Naive B cell (primary cell): ENCODE results near the gene THEMIS. TPM values are rescaled to one million over a fixed set of nuclear protein-coding genes. Genes with fewer than 3 reads are reported as not detected.

Source experiments
- ATAC-seq, 2 donors: fragments of 150-1000 bp; cut with Tn5 transposase; 2 replicates each; pipeline ENCODE4 v1.10.0; 2021; ENCODE audit warnings: low read depth in 2 of 2, mild to moderate bottlenecking in 2 of 2, moderate library complexity in 2 of 2
- DNase-seq: peaks from one replicate; pipeline ENCODE4 v3.0.0; 2022
- H3K27ac Mint-ChIP-seq, 6 donors: one replicate each; pipeline ENCODE4 v1.8.0; 2020 to 2022; ENCODE audit warnings: mild to moderate bottlenecking in 6 of 6, mixed read lengths in 6 of 6, moderate library complexity in 5 of 6, inconsistent platforms in 2 of 6
- H3K27me3 Mint-ChIP-seq, 3 donors: one replicate each; pipeline ENCODE4 v1.8.0; 2021 to 2022; ENCODE audit warnings: mixed read lengths in 3 of 3, mild to moderate bottlenecking in 1 of 3
- H3K36me3 Mint-ChIP-seq, 2 donors: one replicate each; pipeline ENCODE4 v1.8.0; 2020 to 2022; ENCODE audit warnings: mixed read lengths in 2 of 2, inconsistent platforms in 1 of 2, mild to moderate bottlenecking in 1 of 2
- H3K4me1 Mint-ChIP-seq, 3 donors: one replicate each; pipeline ENCODE4 v1.8.0; 2020 to 2022; ENCODE audit warnings: mixed read lengths in 3 of 3, inconsistent platforms in 1 of 3, mild to moderate bottlenecking in 1 of 3, moderate library complexity in 1 of 3
- H3K4me3 Mint-ChIP-seq, 8 donors: one replicate each; pipeline ENCODE4 v1.8.0; 2020 to 2022; ENCODE audit warnings: mild to moderate bottlenecking in 8 of 8, mixed read lengths in 8 of 8, moderate library complexity in 8 of 8, inconsistent platforms in 2 of 8
- H3K9me3 Mint-ChIP-seq, 7 donors: one replicate each; pipeline ENCODE4 v1.8.0; 2020 to 2022; ENCODE audit warnings: mixed read lengths in 7 of 7, mild to moderate bottlenecking in 5 of 7, inconsistent platforms in 2 of 7, moderate library complexity in 1 of 7
- polyA plus RNA-seq, 6 donors: library from polyadenylated mRNA; unstranded; fragments of 300-500 nt; fragmentation: Illumina TruSeq; gene quantifications; one replicate each; pipeline ENCODE4 v1.2.3, GENCODE V29; 2021; ENCODE audit warnings: low read depth in 6 of 6

Gene THEMIS
- polyA plus RNA-seq, 6 donors from 2014 or later, result 0.18 to 0.47 (median 0.22) TPM; not detected in 1

DNA sequence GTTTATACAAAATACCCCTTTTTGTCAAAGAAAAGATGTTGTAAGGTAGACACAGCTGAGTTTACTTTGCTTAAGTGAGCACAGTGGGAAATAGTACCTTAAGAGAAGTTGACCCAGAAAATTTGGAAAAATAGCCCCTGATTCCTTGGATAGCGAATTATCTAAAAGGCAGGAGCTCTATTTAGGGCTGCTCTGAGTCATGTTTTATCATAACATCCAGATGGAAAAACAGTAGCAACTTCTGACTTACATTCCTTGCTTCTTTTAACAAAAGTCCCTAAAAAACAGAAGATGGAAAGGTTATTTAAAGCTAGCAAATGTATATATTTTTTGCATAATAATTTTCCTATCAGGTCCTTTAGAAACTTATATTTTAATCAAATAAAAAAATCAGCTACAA is 59.0 kb downstream of the THEMIS start:
- Mint-ChIP-seq H3K27ac (no peak overlapping the region), H3K27me3 (no peaks in the 10 kb centered on the region), H3K4me1 (no peaks in the 10 kb centered on the region), H3K9me3 (peaks cover 0 to 2% (median 0%) of the 10 kb centered on the region in 7 donors), H3K36me3 (no peaks in the 10 kb centered on the region), H3K4me3 (no peak overlapping the region)
- no peak for ATAC-seq
- no peak for DNase-seq

DNA sequence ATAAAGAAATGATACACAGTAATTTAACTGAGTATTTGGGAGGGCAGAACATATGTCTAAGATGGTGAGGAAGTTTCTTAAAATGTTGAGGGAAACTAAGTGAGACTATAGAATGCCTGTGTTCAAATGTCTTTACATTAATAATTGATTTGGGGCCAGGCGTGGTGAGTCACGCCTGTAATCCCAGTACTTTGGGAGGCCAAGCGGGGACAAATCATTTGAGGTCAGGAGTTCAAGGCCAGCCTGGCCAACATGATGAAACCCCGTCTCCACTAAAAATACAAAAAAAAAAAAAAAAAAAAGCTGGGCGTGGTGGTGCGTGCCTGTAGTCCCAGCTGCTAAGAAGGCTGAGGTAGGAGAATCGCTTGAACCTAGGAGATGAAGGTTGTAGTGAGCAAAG is 66.7 kb downstream of the THEMIS start:
- Mint-ChIP-seq H3K36me3 (no peaks in the 10 kb centered on the region), H3K27me3 (no peaks in the 10 kb centered on the region), H3K4me1 (no peaks in the 10 kb centered on the region), H3K27ac (no peak overlapping the region), H3K4me3 (no peak overlapping the region), H3K9me3 (peaks cover 0 to 2% (median 0%) of the 10 kb centered on the region in 7 donors)
- no peak for ATAC-seq
- no peak for DNase-seq

DNA sequence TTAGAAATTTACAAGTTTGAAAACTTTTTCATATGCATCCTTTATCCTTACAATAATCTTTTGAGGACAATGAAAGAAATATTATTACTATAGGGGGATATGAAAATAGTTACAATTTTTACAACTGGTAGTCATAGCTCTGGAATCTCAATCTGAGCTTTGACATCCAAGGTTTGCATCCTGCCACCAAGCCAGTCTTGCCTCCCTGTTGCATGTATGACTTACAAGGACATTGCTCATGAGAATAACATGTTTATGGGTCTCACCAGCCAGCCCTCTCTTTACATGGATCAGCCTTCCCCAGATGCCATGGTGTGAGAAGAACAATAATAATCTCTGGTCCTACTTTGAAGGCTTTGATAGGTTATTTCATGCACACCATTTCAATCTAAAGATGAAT is 67.5 kb downstream of the THEMIS start:
- ATAC-seq (no peak), DNase-seq (no peak)
- Mint-ChIP-seq H3K27me3 (no peaks in the 10 kb centered on the region), H3K9me3 (peaks cover 0 to 2% (median 0%) of the 10 kb centered on the region in 7 donors), H3K36me3 (no peaks in the 10 kb centered on the region), H3K27ac (no peak overlapping the region), H3K4me3 (no peak overlapping the region), H3K4me1 (no peaks in the 10 kb centered on the region)

DNA sequence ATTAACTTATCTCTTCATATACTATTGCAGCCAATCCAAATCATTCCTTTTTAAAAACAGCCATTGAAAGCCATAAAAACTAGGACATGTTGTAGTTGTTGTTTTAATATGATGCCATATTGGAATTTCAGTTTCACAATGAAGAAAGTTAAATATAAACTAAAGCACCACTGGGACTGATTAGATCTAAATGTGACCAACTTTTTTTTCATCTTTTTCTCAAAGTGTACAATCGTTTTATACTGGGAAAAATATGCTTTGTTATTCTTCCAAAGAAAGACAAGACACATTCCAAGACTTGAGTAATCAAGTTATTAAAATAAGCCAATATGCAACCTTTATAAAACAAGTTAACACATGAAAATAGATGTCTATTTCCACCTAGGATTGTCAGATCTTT is 68.5 kb downstream of the THEMIS start:
- DNase-seq, result no peak
- Mint-ChIP-seq H3K27ac (no peak overlapping the region), H3K36me3 (no peaks in the 10 kb centered on the region), H3K9me3 (peaks cover 0 to 3% (median 0%) of the 10 kb centered on the region in 7 donors), H3K4me1 (no peaks in the 10 kb centered on the region), H3K27me3 (no peaks in the 10 kb centered on the region), H3K4me3 (no peak overlapping the region)
- ATAC-seq, result no peak

DNA sequence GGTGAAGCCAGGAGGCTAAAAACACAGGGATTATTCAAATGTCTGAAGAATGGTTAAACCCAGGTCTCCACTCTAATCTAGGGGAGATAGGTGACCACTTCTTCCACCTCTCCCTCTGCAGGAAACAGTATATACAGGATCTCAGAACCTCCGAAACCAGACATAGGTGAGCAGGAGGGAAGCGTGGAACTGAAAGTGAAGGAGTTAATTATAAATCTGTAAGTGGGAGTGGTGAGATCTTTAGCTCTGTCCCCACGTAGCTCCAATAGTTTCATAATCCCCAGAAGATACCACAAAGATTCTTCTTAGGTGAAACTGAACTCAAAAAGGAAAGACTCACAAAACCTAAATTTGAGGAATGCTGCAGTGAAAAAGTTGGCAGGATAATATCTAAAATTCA is 76.8 kb downstream of the THEMIS start:
- no peak for ATAC-seq
- Mint-ChIP-seq H3K27ac (no peak overlapping the region), H3K36me3 (no peaks in the 10 kb centered on the region), H3K27me3 (no peaks in the 10 kb centered on the region), H3K9me3 (peaks cover 0 to 3% (median 0%) of the 10 kb centered on the region in 7 donors), H3K4me3 (no peak overlapping the region), H3K4me1 (no peaks in the 10 kb centered on the region)
- no peak for DNase-seq

DNA sequence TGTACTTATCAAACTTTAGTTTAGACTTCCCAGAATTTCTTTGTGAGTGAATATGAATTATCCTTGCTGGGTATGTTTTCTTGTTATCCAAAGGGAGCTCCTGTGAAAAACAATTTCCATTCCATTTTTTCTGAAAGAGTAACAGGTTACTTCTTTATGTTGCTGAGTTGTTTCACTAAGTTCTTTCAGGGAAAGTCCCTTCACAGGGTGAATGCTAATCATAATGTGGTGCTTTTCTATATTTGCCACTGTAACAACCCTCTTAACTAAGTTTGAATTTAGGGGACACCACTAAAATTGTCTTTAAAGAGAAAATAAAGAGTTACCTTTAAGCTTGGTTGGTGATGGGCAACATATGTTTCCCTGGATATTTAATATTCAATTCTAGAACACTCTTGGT is 79.4 kb downstream of the THEMIS start:
- Mint-ChIP-seq H3K36me3 (no peaks in the 10 kb centered on the region), H3K27me3 (peaks cover 0 to 4% (median 0%) of the 10 kb centered on the region in 3 donors), H3K4me1 (no peaks in the 10 kb centered on the region), H3K4me3 (no peak overlapping the region), H3K27ac (no peak overlapping the region), H3K9me3 (no peaks in the 10 kb centered on the region)
- ATAC-seq, result no peak
- no peak for DNase-seq

DNA sequence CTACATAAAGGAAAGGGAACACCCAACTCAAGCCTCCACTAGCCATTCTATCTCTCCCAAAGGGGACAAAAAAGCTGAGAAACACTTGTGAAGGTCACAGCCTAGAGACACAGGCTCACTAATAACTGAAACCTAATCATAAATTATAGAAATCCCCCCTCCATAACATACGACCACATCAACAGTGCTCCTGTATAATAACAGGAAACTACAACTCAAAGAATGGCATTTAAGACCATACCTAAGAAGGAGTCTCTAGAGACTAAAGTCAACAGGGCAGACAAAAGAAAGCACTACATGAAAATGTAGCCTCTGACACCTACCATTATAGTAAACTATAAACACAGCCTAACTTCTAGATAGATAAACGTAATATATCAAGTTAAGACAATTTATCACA is 82.7 kb downstream of the THEMIS start:
- DNase-seq (no peak), ATAC-seq (no peak)
- Mint-ChIP-seq H3K9me3 (no peaks in the 10 kb centered on the region), H3K4me3 (no peak overlapping the region), H3K27me3 (peaks cover 0 to 9% (median 4%) of the 10 kb centered on the region in 3 donors), H3K4me1 (no peaks in the 10 kb centered on the region), H3K36me3 (no peaks in the 10 kb centered on the region), H3K27ac (no peak overlapping the region)

DNA sequence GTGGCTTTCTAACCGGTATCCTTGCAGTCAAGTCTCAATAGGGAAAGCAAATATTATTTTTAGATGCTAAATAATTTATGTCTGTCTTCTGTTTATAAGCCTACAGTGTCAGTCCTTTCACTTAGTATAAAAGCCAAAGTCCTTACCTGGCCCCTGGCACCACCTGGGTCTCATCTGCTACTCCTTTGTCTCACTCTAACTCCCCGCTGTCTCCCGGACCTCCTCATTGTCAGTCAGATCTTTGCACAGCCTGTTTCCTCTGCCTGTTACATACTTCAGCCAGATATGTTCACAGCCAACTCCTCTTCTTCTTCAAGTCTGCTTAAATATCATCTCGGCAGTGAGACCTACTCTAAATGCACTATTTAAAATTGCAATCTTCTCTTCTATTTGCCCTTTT is 84.2 kb downstream of the THEMIS start:
- H3K4me3 Mint-ChIP-seq, result no peak overlapping the region
- ATAC-seq, result no peak
- peaks cover 0 to 9% (median 4%) of the 10 kb centered on the region in 3 donors for H3K27me3 Mint-ChIP-seq
- no peak overlapping the region for H3K27ac Mint-ChIP-seq
- H3K4me1 Mint-ChIP-seq, result no peaks in the 10 kb centered on the region
- no peaks in the 10 kb centered on the region for H3K36me3 Mint-ChIP-seq
- no peak for DNase-seq
- no peaks in the 10 kb centered on the region for H3K9me3 Mint-ChIP-seq

DNA sequence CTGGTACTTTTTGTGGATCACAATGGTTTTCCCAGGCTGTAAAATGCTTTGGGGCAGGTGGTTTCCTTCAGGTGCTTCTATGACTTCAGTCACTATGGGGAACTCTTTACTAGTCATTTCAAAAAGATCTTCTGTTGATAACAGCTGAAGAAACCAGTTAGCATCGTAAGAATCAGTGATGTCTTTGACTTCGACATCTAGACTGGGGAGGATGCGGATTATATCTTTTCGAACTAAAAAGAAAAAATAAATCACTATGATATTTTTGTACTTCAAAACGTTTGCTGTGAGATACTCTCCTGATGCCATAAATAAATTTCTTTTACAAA is 87.2 kb downstream of the THEMIS start:
- DNase-seq (no peak), ATAC-seq (no peak)
- no peaks in the 10 kb centered on the region for H3K36me3 Mint-ChIP-seq

DNA sequence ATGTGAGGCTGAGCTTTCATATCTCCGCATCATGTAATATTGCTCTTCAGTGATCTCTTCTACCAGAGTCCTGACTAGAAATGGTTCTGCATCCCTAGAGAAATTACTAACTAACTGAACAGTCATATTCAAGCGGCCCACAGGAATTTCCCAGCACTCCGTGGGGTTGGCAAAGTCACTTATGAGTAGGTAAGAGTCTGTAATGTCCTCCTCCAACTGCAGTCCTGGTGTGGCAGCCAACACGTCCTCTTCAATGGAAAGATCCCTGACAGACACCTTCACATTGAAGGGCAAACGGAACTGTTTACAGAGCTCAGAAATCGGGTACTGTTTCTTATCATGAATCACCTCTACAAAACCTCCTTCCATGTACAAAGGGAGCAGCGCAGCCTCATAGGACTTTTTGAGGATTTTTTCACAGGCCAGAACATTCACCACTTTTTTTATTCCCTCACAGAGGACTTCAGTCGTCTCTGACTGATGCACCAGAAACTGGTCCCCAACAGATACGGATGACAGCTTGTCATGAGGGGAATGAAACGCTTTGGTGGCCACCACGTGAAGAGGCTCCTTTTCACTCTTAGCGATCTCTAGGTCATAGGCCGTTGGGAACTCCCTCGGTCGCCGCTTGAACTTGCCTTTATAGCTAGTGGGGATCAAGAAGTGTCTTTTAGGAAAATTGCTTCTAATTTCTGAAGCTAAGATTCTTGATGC is 87.7 kb downstream of the THEMIS start:
- Mint-ChIP-seq H3K4me1 (no peaks in the 10 kb centered on the region), H3K4me3 (no peak overlapping the region), H3K27me3 (peaks cover 0 to 9% (median 4%) of the 10 kb centered on the region in 3 donors), H3K9me3 (no peaks in the 10 kb centered on the region), H3K27ac (no peak overlapping the region), H3K36me3 (no peaks in the 10 kb centered on the region)
- DNase-seq (no peak), ATAC-seq (no peak)

More for the DNA sequence above, 87.2 kb downstream of the THEMIS start:
- H3K27me3 Mint-ChIP-seq, result peaks cover 0 to 9% (median 4%) of the 10 kb centered on the region in 3 donors
- H3K27ac Mint-ChIP-seq, result no peak overlapping the region
- H3K4me3 Mint-ChIP-seq, result no peak overlapping the region
- H3K9me3 Mint-ChIP-seq, result no peaks in the 10 kb centered on the region
- H3K4me1 Mint-ChIP-seq, result no peaks in the 10 kb centered on the region

DNA sequence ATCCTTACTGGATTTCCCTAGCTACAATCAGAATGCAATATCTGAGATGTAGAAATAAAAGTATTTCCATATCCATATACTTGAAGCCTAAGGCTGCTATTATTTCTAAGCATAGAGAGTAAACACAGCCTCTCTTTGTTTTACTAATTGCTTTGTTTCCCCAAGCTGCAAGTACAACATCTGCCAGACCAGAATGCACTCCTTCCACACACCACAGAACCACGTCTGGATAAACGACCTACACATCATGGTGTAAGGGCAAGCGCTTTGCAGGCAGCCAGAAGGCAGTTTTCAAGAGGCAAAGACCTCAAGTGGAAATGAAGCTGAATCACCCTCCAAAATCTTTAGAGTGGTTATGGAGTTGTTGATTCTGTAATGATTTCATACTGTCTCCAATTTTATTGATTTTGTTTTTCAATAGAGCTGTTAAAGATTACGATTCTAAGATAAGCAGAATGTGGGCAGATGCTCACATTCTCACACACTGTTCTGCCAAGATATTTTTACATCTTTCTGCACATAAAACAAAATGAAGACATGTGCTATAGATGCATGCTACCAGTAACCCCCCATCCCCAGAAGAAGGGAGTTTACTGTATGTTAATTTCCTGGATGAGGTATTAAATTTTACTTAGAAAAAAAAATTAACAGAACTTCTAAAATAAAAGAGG is 88.8 kb downstream of the THEMIS start:
- Mint-ChIP-seq H3K9me3 (peaks cover 0 to 8% (median 0%) of the 10 kb centered on the region in 7 donors), H3K36me3 (no peaks in the 10 kb centered on the region)
- no peak for ATAC-seq

DNA sequence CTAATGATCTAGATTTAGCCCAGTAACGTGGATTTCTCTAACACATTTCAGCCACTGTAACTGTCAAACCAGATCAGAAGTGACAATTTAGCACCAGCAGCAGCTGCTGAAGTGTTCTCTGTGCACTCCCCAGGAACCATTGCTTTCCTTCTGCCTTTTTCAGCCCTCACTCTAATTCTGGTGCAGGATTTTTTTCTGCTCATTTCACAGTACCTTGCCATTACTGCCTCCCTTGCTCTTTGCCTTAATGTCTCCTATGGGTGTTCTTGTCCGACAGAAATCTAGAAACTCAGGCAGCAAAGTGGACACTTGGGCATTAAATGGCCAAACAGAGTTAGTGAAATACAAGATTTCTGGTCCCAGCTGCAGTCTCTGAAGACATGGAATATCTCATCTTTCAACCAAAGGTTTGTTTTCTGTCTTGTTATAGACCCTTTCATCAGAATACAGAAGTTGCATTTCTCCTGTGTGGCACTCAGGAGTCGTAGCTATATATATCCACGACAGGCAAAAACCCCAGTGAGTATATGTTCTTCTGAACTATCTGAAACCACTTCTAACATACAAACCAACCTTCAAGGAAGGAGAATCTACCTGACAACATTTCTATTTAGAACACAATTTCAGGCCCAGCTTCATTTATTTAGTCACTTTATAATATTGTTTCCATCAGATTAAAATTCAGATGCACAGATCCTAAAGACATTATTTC is 92.9 kb downstream of the THEMIS start:
- no peak overlapping the region for H3K4me3 Mint-ChIP-seq
- H3K9me3 Mint-ChIP-seq, result peaks cover 0 to 8% (median 0%) of the 10 kb centered on the region in 7 donors
- DNase-seq, result no peak
- no peak overlapping the region for H3K27ac Mint-ChIP-seq
- no peak for ATAC-seq
- no peaks in the 10 kb centered on the region for H3K27me3 Mint-ChIP-seq
- no peaks in the 10 kb centered on the region for H3K36me3 Mint-ChIP-seq
- no peaks in the 10 kb centered on the region for H3K4me1 Mint-ChIP-seq

More for the DNA sequence above, 88.8 kb downstream of the THEMIS start:
- Mint-ChIP-seq H3K27me3 (peaks cover 0 to 9% (median 4%) of the 10 kb centered on the region in 3 donors), H3K27ac (no peak overlapping the region), H3K4me3 (no peak overlapping the region), H3K4me1 (no peaks in the 10 kb centered on the region)
- no peak for DNase-seq

DNA sequence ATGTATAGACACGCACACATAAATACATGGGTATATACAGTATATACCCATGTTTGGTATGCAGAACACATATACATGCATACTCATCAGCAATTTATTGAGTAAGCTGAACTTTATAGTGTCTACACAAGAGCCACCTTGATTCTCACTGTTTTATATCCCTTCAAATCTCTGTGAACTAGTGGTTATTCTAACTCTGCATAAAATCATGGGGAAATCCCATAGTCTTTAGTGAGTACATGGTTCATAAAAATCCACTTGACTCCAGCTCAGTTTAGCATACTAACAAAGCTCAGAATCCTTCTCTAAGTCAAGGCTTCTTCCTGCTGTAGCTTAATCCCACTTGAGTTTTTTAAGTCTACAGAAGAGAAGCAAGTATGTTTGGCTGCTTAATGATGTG is 104.1 kb downstream of the THEMIS start:
- DNase-seq, result no peak
- Mint-ChIP-seq H3K36me3 (no peaks in the 10 kb centered on the region), H3K27ac (no peak overlapping the region), H3K4me1 (no peaks in the 10 kb centered on the region), H3K9me3 (peaks cover 0 to 5% (median 0%) of the 10 kb centered on the region in 7 donors), H3K4me3 (no peak overlapping the region), H3K27me3 (no peaks in the 10 kb centered on the region)
- no peak for ATAC-seq

DNA sequence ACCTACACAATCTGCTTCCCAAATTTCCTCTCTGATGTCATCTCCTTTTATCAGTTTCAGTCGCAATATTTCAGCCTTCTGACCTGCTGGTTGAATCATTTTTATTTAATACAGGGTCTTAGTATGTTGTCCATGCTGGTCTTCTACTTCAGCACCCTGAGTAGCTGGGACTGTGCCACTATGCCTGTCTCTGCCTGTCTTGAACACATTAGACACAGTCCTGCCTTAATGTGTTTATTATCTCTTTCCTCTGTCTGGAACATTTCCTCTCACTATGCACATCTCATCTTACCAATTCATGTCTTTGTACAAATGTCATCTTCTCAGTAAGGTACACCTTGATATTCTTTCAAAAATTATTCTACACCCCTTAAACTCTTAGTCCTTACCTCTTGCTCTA is 106.5 kb downstream of the THEMIS start:
- no peak overlapping the region for H3K4me3 Mint-ChIP-seq

More for the DNA sequence above, 106.5 kb downstream of the THEMIS start:
- no peak overlapping the region for H3K27ac Mint-ChIP-seq
- peaks cover 0 to 3% (median 0%) of the 10 kb centered on the region in 7 donors for H3K9me3 Mint-ChIP-seq
- H3K4me1 Mint-ChIP-seq, result no peaks in the 10 kb centered on the region
- no peaks in the 10 kb centered on the region for H3K36me3 Mint-ChIP-seq
- no peaks in the 10 kb centered on the region for H3K27me3 Mint-ChIP-seq
- DNase-seq, result no peak
- no peak for ATAC-seq
